Measurements from ENCODE around the gene TMED1. TPM values are rescaled to one million over a fixed set of nuclear protein-coding genes. Genes with fewer than 3 reads are reported as not detected.

TMED1 gene
- total RNA-seq, 1 experiment from 2014 or later, result 30.3 TPM

DNA sequence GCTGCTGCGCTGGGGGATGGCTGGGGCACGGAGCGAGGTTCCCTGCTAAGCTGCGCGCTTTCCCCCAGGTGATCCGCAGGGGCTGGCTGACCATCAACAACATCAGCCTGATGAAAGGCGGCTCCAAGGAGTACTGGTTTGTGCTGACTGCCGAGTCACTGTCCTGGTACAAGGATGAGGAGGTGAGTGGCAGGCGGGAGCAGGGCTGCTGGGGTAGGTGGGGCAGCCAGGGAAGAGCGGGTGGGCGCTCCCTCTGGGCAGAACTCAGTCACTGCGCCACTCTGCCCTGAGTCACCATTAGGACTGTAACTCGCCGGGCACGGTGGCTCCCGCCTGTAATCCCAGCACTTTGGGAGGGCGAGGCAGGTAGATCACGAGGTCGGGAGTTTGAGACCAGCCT is 23.8 kb downstream of the TMED1 start:
- TF ChIP-seq, protein P1, sequence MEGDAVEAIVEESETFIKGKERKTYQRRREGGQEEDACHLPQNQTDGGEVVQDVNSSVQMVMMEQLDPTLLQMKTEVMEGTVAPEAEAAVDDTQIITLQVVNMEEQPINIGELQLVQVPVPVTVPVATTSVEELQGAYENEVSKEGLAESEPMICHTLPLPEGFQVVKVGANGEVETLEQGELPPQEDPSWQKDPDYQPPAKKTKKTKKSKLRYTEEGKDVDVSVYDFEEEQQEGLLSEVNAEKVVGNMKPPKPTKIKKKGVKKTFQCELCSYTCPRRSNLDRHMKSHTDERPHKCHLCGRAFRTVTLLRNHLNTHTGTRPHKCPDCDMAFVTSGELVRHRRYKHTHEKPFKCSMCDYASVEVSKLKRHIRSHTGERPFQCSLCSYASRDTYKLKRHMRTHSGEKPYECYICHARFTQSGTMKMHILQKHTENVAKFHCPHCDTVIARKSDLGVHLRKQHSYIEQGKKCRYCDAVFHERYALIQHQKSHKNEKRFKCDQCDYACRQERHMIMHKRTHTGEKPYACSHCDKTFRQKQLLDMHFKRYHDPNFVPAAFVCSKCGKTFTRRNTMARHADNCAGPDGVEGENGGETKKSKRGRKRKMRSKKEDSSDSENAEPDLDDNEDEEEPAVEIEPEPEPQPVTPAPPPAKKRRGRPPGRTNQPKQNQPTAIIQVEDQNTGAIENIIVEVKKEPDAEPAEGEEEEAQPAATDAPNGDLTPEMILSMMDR (IDR thresholded peaks at IDR 0.05), result no peak
- TF ChIP-seq TCF7L2 (IDR thresholded peaks at IDR 0.05; ENCODE audit: low read depth, low read length) (no peak), SIN3A (IDR thresholded peaks at IDR 0.05; ENCODE audit: borderline replicate concordance, insufficient read depth, low read depth, low read length) (no peak), POLR2AphosphoS5 (IDR thresholded peaks at IDR 0.05; ENCODE audit: low read depth, low read length) (no peak), REST (IDR thresholded peaks at IDR 0.05; ENCODE audit: insufficient read depth in 1 of 2, low read depth in 2 of 2, low read length in 1 of 2) (no peak)
- Histone ChIP-seq H3K27ac (ENCODE audit: low read length) (no peak overlapping the region), H3K4me1 (ENCODE audit: control insufficient read depth, insufficient read depth, low read length) (no peaks in the 10 kb centered on the region), H3K36me3 (ENCODE audit: control insufficient read depth, insufficient read depth, low read length) (no peaks in the 10 kb centered on the region), H3K9me3 (ENCODE audit: control insufficient read depth, insufficient read depth, low read depth, low read length) (no peaks in the 10 kb centered on the region), H3K4me3 (ENCODE audit: low read depth in 2 of 2, low read length in 2 of 2) (no peak overlapping the region), H3K27me3 (ENCODE audit: control insufficient read depth, insufficient read depth, low read length) (no peaks in the 10 kb centered on the region)
- BruUV-seq (replicated peaks), result no TSS peak
- POLR2A ChIA-PET, result no interaction called here
- CTCF ChIA-PET, result no interaction called here
- no peak for DNase-seq (ENCODE audit: low read depth, low spot score)
- ATAC-seq, result no peak
- in situ Hi-C loops (cut with HindIII; ENCODE audit: low pct_unique_long_range_greater_than_20kb, low sequenced_read_pairs), result no loop called here
- intact Hi-C loops (cut with micrococcal nuclease; ENCODE audit: unreplicated experiment), result no loop called here

DNA sequence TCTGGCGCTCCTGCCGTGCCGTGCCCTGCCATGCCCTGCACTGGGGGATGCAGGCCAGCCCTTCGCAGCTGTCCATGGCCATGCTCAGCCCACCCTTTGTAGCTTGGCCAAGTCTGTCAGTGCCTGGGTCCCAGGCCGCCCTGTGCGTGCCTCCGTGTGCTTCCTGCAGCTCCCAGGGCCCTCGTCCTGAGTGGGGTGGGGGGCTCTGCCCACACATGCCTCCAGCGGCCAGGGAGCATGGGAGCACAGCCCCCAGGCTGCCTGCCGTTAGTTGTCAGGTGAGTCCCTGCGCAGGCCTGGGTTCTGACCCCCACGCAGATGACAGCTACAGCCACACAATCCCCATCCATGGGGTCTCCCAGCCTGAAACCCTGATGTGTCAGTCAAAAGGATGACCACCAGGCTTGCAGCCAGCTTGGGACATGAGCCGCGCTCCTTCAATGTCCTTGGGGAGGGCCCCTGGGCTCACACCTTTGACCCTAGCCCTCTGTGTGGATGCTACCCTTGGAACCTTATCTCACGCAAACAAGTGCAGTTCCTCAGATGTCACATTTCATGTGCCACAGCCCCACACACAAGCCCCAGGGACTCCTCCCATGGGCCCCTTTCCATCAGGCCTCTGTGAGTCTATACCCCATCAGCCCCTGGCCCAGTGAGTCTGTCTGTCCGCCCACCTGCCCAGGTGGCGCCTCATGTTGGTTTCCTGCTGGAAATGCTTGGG is 24.5 kb downstream of the TMED1 start:
- intact Hi-C loops (cut with micrococcal nuclease; ENCODE audit: unreplicated experiment), result no loop called here
- Histone ChIP-seq H3K4me1 (ENCODE audit: control insufficient read depth, insufficient read depth, low read length) (no peaks in the 10 kb centered on the region), H3K4me3 (ENCODE audit: low read depth in 2 of 2, low read length in 2 of 2) (no peak overlapping the region), H3K27ac (ENCODE audit: low read length) (no peak overlapping the region), H3K27me3 (ENCODE audit: control insufficient read depth, insufficient read depth, low read length) (no peaks in the 10 kb centered on the region), H3K9me3 (ENCODE audit: control insufficient read depth, insufficient read depth, low read depth, low read length) (no peaks in the 10 kb centered on the region), H3K36me3 (ENCODE audit: control insufficient read depth, insufficient read depth, low read length) (no peaks in the 10 kb centered on the region)
- DNase-seq (ENCODE audit: low read depth, low spot score), result no peak
- no TSS peak for BruUV-seq (replicated peaks)
- POLR2A ChIA-PET, result no interaction called here
- no peak for ATAC-seq
- CTCF ChIA-PET, result no interaction called here
- TF ChIP-seq TCF7L2 (IDR thresholded peaks at IDR 0.05; ENCODE audit: low read depth, low read length) (no peak), SIN3A (IDR thresholded peaks at IDR 0.05; ENCODE audit: borderline replicate concordance, insufficient read depth, low read depth, low read length) (no peak), POLR2AphosphoS5 (IDR thresholded peaks at IDR 0.05; ENCODE audit: low read depth, low read length) (no peak), REST (IDR thresholded peaks at IDR 0.05; ENCODE audit: insufficient read depth in 1 of 2, low read depth in 2 of 2, low read length in 1 of 2) (no peak)
- TF ChIP-seq, protein P1 (IDR thresholded peaks at IDR 0.05), result no peak
- in situ Hi-C loops (cut with HindIII; ENCODE audit: low pct_unique_long_range_greater_than_20kb, low sequenced_read_pairs), result no loop called here
